Parathyroid adenoma (tissue), 2 donors: ENCODE data around the gene RBM4.

Experiments
- H2AFZ ChIP-seq: fragments of 300-600 bp; sonication (generic); one replicate; pipeline ENCODE4 v1.7.0; 2017; ENCODE audit warnings: antibody characterized with exemption, mild to moderate bottlenecking
- H3K27ac ChIP-seq: fragments of 300-600 bp; sonication (generic); one replicate; pipeline ENCODE4 v1.7.0; 2017
- H3K27me3 ChIP-seq: fragments of 300-600 bp; sonication (generic); one replicate; pipeline ENCODE4 v1.7.0; 2017; ENCODE audit warnings: low read length; ENCODE audit not compliant: control insufficient read depth, insufficient read depth
- H3K36me3 ChIP-seq: fragments of 300-600 bp; sonication (generic); one replicate; pipeline ENCODE4 v1.7.0; 2017; ENCODE audit warnings: low read length; ENCODE audit not compliant: control insufficient read depth, insufficient read depth
- H3K4me1 ChIP-seq: fragments of 300-600 bp; sonication (generic); one replicate; pipeline ENCODE4 v1.7.0; 2017; ENCODE audit warnings: control low read depth
- H3K4me2 ChIP-seq: fragments of 300-600 bp; sonication (generic); one replicate; pipeline ENCODE4 v1.7.0; 2017; ENCODE audit warnings: low read length
- H3K4me3 ChIP-seq: fragments of 300-600 bp; sonication (generic); one replicate; pipeline ENCODE4 v1.7.0; 2017; ENCODE audit warnings: low read depth, low read length
- H3K79me2 ChIP-seq: fragments of 300-600 bp; sonication (generic); one replicate; pipeline ENCODE4 v1.7.0; 2017; ENCODE audit warnings: control low read depth
- H3K9ac ChIP-seq: fragments of 300-600 bp; sonication (generic); one replicate; pipeline ENCODE4 v1.7.0; 2017; ENCODE audit warnings: mild to moderate bottlenecking
- H3K9me3 ChIP-seq: fragments of 300-600 bp; sonication (generic); one replicate; pipeline ENCODE4 v1.7.0; 2017; ENCODE audit warnings: low read length; ENCODE audit not compliant: control insufficient read depth
- TF ChIP-seq, protein P1 (sequence below): fragments of 300-600 bp; sonication (generic); IDR thresholded peaks from one replicate; pipeline ENCODE4 v1.7.0; 2017; ENCODE audit warnings: antibody characterized with exemption, mild to moderate bottlenecking
- donor health status: primary hyperparathyroidism.

The RBM4 gene

GRCh38 chr11:66676282-66676919, 37.9 kb downstream of the RBM4 start:
- TF ChIP-seq, protein P1, sequence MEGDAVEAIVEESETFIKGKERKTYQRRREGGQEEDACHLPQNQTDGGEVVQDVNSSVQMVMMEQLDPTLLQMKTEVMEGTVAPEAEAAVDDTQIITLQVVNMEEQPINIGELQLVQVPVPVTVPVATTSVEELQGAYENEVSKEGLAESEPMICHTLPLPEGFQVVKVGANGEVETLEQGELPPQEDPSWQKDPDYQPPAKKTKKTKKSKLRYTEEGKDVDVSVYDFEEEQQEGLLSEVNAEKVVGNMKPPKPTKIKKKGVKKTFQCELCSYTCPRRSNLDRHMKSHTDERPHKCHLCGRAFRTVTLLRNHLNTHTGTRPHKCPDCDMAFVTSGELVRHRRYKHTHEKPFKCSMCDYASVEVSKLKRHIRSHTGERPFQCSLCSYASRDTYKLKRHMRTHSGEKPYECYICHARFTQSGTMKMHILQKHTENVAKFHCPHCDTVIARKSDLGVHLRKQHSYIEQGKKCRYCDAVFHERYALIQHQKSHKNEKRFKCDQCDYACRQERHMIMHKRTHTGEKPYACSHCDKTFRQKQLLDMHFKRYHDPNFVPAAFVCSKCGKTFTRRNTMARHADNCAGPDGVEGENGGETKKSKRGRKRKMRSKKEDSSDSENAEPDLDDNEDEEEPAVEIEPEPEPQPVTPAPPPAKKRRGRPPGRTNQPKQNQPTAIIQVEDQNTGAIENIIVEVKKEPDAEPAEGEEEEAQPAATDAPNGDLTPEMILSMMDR: no peak
- Histone ChIP-seq H3K9me3 (no peaks in the 10 kb centered on the region), H3K4me2 (no peak overlapping the region), H3K9ac (no peak overlapping the region), H3K27me3 (no peaks in the 10 kb centered on the region), H3K27ac (no peak overlapping the region), H3K4me3 (no peak overlapping the region), H3K4me1 (no peaks in the 10 kb centered on the region), H3K79me2 (peaks cover 13% of the 10 kb centered on the region), H2AFZ (no peak overlapping the region), H3K36me3 (no peaks in the 10 kb centered on the region)

- Histone ChIP-seq H3K4me1 (no peaks in the 10 kb centered on the region), H3K27me3 (no peaks in the 10 kb centered on the region), H3K4me2 (peak overlapping the region; percentile 71), H3K36me3 (no peaks in the 10 kb centered on the region), H2AFZ (peak overlapping the region; percentile 76), H3K4me3 (peak overlapping the region; percentile 84), H3K9ac (no peak overlapping the region), H3K9me3 (no peaks in the 10 kb centered on the region), H3K27ac (peak overlapping the region; percentile 98), H3K79me2 (peaks cover 13% of the 10 kb centered on the region)
- TF ChIP-seq, protein P1: no peak
Observed at GRCh38 chr11:66676931-66677598, 38.6 kb downstream of the RBM4 start.

DNA sequence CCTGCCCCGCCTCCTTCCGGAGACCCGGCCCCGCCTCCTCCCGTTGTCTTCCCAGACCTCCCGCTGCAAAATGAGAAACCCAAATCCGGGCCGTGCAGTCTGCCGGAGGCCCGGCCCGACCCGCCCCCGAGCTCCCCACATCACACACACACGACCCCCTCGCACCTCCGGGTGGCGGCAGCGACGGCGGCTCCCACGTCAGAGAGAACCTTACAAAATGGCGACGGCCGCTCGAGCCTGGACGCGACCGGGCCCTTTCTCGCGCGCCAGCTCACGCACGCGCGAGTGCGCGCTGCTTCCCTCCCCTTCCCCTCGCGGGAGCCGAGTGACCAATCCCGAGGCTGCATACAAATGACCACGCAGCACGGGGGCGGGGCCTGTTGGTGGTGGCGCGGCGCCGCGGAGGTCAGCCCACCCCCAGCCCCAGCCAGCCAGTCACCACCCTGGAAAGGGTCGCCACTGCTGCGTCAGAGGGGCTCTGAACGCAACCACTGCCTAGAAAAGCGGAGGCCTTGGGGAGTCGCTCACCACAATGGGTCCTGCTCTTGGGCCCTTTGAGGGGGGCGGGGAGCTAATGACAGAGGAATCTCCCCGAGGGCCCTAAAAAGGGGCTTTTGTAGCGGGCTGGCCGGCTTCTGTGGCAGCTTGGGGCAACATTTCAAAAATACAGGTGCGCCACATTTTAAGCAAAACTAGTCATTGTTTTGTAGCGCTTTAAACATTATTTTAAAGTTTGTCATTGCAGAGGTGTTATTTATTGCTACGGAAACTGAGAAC, 39.3 kb downstream of the RBM4 start, which contains the start of gene RBM4B:
RBM4B (minus strand) TSS at position 289 of the 777 bp plus-strand sequence. CDS start 808 bp downstream, outside the sequence.
- Histone ChIP-seq H3K9ac (peak within 1 kb of the TSS; percentile 69), H3K4me3 (peak within 1 kb of the TSS; percentile 84), H2AFZ (peak within 1 kb of the TSS; percentile 76), H3K9me3 (no peaks in the 10 kb centered on the region), H3K27me3 (no peaks in the 10 kb centered on the region), H3K4me2 (peak within 1 kb of the TSS; percentile 85), H3K27ac (peak within 1 kb of the TSS; percentile 98), H3K79me2 (peaks cover 13% of the 10 kb centered on the region), H3K4me1 (no peaks in the 10 kb centered on the region), H3K36me3 (no peaks in the 10 kb centered on the region)
- TF ChIP-seq, protein P1: no peak

GRCh38 chr11:66680966-66681645, 42.6 kb downstream of the RBM4 start:
- H3K79me2 ChIP-seq: peaks cover 8% of the 10 kb centered on the region
- TF ChIP-seq, protein P1: no peak
- no peaks in the 10 kb centered on the region for H3K27me3 ChIP-seq
- H3K4me2 ChIP-seq: no peak overlapping the region
- H3K4me3 ChIP-seq: no peak overlapping the region
- no peaks in the 10 kb centered on the region for H3K9me3 ChIP-seq
- H2AFZ ChIP-seq: no peak overlapping the region
- no peaks in the 10 kb centered on the region for H3K36me3 ChIP-seq
- H3K27ac ChIP-seq: no peak overlapping the region
- H3K4me1 ChIP-seq: no peaks in the 10 kb centered on the region
- H3K9ac ChIP-seq: no peak overlapping the region
